Measurements from ENCODE around the gene PCDHA5.

The PCDHA5 gene

DNA sequence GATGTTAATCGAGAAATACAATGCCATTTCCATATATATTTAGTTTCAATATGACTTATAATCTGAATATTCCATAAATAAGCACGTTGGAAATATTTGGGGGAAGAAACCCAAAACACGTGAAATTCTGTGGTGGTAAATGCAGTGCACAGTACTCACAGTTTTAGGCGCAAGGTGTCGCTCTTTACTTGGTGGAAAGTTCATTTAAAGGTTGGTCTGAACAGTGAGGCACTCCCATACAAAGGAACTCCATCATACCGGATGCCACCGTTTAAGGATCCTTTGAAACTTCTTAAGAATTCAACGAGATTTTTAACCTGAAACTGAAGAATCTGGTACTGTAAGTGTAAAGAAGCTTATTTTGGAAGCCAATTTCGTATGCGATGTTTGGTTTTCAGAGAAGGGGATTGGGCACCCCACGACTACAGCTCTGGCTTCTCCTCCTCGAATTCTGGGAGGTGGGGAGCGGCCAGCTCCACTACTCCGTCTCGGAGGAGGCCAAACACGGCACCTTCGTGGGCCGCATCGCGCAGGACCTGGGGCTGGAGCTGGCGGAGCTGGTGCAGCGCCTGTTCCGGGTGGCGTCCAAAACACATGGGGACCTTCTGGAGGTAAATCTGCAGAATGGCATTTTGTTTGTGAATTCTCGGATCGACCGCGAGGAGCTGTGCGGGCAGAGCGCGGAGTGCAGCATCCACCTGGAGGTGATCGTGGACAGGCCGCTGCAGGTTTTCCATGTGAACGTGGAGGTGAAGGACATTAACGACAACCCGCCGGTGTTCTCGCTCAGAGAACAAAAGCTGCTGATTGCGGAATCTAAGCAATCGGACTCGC is 47.5 kb downstream of the PCDHA5 start, which contains the start of gene PCDHA11:
PCDHA11 (plus strand) TSS at position 237 of the 834 bp plus-strand sequence; CDS start at position 384, 147 bp downstream.
- DNase-seq = no peak

DNA sequence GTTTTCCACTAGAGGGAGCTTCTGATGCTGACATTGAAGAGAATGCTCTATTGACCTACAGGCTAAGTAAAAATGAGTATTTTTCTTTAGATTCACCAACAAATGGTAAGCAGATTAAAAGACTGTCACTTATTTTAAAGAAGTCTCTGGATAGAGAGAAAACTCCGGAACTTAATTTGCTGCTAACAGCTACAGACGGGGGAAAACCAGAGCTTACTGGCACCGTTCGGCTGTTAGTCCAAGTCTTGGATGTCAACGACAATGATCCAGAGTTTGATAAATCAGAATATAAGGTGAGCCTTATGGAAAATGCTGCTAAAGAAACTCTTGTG is 48.1 kb downstream of the PCDHA5 start:
- no peak for DNase-seq

DNA sequence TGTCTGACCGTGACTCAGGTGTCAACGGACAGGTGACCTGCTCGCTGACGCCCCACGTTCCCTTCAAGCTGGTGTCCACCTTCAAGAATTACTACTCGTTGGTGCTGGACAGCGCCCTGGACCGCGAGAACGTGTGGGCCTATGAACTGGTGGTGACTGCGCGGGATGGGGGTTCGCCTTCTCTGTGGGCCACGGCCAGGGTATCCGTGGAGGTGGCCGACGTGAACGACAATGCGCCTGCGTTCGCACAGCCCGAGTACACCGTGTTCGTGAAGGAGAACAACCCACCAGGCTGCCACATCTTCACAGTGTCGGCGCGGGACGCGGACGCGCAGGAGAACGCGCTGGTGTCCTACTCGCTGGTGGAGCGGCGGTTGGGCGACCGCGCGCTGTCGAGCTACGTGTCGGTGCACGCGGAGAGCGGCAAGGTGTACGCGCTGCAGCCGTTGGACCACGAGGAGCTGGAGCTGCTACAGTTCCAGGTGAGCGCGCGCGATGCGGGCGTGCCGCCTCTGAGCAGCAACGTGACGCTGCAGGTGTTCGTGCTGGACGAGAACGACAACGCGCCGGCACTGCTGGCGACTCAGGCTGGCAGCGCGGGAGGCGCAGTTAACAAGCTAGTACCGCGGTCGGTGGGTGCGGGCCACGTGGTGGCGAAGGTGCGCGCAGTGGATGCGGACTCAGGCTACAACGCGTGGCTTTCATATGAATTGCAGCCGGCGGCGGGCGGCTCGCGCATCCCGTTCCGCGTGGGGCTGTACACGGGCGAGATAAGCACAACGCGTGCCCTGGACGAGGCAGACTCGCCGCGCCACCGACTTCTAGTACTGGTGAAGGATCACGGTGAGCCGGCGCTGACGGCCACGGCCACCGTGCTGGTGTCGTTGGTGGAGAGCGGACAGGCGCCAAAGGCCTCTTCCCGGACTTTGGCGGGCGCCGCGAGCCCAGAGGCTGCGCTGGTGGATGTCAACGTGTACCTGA is 49.1 kb downstream of the PCDHA5 start:
- no peak for DNase-seq
